Fibroblast of skin of right biceps (primary cell): Measurements from ENCODE around the gene INTS14.
"Not testable (repeated sequence)": the region's sequence is repeated elsewhere in the genome, so short reads cannot be mapped to it uniquely, and the experiment has no call there.

Experiments used
- DNase-seq: peaks from one replicate; pipeline ENCODE4 v3.0.0-alpha.2; 2013

Gene INTS14

DNA sequence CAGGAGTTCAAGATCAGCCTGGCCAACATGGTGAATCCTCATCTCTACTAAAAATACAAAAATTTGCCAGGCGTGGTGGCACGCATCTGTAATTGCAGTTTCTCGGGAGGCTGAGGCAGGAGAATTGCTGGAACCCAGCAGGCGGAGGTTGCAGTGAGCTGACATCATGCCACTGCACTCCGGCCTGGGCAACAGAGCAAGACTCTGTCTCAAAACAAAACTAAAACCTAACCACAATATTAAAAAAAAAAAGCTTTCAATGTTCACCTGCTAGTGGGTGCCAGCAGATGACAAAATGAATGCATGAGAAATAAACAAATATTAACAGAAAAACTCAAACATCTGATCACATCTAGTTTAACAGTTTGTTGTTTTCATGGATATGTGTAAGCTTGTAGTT lies 19.8 kb upstream of the INTS14 start:
- DNase-seq = no peak

- DNase-seq = no peak
Measured at GRCh38 chr15:65629548-65629947, 18.6 kb upstream of the INTS14 start.

GRCh38 chr15:65626856-65627255 lies 15.9 kb upstream of the INTS14 start:
- no peak for DNase-seq

GRCh38 chr15:65623103-65623502 lies 12.2 kb upstream of the INTS14 start:
- DNase-seq = no peak

GRCh38 chr15:65621638-65622037 lies 10.7 kb upstream of the INTS14 start, which contains the start of gene SLC24A1:
TSS of gene SLC24A1 (plus strand) at chr15:65621938. CDS start at chr15:65624081, 2,143 bp downstream.
- DNase-seq = no peak

GRCh38 chr15:65620833-65621232 lies 9.9 kb upstream of the INTS14 start:
- DNase-seq = no peak

- DNase-seq = no peak
Measured at GRCh38 chr15:65619626-65620290, 8.8 kb upstream of the INTS14 start.

DNA sequence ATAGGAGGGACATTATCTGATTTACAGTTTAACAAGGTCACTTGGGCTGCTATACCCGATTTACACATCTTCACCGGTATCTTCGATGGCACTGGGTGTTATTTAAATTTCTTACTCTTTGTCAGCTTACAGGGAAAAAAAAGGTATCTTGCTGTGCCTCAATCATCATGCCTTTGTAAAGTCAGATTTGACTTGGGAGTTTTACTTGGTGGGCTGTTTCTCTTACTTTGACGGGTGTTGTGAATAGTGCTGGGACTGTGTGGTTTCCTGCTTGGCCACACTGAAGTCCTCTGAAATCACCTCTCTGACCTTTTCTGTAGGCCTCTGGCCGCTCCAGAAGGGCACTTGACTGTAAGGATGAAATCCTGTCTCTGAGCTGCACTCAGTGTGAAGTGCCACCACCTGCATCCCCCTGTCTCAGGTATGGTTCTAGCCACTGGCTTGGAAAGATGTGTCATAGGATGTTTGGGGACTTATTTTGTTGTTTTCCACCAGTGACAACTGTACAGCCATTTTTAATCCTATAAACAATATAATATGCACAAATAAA lies 7.7 kb upstream of the INTS14 start:
- no peak for DNase-seq

GRCh38 chr15:65615887-65616286 lies 5.0 kb upstream of the INTS14 start:
- not testable (repeated sequence) for DNase-seq

DNA sequence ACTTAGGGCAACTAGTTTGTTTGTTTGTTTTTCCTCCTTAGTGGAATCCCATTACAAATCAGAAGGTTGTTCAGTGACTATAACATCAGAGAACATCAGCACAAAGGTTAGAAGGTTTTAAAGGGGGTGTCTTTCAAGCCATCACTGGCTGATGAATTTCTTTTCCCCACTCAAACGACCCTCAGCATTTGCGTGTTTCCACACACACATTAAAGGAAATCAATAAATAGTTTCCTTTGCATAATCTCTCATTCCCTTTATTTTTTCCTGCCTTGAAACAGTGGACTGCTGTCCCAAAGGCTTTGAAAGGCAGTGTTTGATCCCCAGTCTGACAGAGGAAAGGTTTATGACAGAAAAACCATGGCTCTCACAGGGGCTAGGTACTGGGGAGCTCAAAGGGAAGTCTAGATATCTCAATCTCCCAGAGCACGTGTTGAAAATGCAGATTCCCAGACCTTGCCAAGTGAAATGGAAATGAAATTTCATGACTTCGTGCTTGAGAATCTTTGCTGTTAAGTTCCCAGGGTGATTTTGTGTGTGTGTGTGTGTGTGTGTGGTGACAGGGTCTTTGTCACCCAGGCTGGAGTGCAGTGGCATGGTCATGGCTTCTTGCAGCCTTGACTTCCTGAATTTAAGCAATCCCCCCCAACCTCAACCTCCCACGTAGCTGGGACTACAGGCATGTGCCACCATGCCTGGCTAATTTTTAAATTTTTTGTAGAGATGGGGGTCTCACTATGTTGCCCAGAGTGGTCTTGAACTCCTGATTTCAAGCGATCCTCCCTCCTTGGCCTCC lies 2.2 kb upstream of the INTS14 start:
- DNase-seq = no peak

DNA sequence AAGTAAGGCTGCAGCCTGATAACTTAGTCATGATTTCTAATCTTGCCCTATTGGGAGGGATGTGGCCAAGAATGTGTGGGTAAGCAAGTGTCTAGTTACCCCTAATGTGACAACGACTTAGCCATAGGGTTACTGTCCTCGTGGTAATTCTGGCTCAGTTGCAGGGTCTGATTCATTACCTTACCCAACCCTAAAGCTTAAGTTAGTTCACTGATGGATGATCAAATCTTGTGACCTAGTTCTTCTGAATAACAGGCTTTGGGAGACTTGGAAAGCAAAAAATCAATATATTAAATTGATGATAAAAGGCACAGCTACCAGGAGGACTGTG lies 1.6 kb upstream of the INTS14 start:
- no peak for DNase-seq

DNA sequence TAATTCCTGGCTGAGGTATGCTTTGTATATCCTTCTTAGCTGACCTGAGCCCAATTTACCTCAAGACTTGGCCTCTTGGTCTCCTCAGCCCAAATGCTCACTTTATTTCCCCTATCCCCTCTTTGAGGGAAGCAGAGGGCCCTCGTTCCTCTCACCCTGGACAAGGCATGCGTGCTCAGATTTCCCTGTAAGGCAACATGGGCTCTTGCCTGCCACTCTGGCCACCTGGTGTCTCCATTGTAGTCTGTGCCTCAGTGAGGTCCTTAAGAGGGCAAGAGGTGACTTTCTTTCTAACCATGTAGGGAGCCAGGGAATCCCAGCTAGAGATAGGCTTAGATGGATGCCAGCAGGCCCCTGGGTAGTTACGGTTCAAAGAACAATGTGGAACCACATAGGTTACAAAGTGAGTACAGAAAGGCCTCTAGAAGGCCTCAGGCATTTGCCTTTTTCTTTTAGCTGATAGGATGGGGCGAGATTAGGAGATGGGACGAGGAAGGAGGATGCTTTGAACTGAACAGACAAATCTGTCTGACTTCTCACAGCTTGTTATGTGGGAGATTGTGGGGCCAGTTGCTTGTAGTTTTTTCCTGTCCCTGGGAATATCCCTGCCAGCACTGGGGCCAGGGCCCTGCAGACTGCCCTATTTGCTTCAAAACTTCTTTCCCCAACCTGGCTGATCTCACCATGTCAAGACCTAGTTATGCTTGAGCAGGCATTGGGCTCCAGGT lies 1.1 kb upstream of the INTS14 start:
- DNase-seq = no peak

- no peak for DNase-seq
Measured at GRCh38 chr15:65603559-65603958, 7.4 kb downstream of the INTS14 start.

GRCh38 chr15:65603134-65603533 lies 7.8 kb downstream of the INTS14 start:
- no peak for DNase-seq

DNA sequence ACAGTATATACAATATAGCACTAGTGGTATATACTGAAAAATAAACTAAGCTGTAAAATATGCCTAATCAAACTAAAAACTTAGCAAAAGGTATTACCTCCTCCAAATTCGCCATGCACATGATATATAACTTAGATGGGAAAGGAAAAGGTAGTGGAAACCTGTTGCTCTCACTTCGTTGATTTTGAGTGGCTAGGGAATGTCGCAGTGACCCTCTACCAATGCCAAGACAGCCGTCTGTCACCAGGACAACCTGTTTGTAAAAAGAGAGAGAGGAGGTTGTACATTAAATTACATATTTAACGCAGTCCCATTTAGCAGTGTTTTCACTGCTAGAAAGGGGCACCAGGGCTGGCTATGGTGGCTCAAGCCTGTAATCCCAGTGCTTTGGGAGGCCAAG lies 11.3 kb downstream of the INTS14 start:
- DNase-seq = no peak

DNA sequence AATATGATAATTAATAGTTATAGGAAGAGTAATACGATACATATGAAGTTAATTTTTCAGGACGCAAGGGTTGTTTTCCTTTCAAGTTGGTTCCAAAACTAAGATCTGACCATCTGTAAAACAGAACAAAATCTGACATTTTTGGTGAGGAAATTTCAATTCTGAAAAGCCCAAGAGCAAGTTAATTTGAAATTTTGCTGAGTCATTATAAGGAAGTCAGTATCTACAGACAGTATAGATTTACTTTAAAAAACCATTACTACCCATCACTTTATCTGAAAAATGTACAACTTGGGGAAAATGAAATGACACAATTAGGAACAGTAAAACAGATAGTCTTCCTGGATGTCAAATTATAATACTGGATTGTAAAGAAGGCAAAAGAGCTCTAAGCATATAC lies 12.5 kb downstream of the INTS14 start:
- no peak for DNase-seq

- no peak for DNase-seq
Measured at GRCh38 chr15:65595960-65596359, 15.0 kb downstream of the INTS14 start.

DNA sequence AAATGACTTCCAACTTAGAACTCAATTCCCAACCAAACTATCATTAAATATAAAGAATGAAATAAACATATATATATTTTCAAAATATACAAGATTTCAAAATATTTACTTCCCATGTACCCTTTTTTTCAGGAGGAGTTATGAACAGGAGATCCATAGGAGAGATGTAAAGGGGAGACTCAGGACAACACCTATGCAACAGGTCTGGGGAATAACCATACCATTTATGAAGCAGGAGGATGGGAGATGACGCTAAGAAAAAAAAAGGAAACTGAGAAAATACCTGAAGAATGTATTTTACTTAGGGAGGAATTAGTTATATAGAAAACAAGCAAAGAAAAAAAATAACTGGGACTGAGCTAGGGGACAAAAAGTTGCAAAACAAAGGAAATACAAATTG lies 23.8 kb downstream of the INTS14 start:
- DNase-seq = no peak

GRCh38 chr15:65584241-65584640 lies 26.7 kb downstream of the INTS14 start:
- DNase-seq = no peak

DNA sequence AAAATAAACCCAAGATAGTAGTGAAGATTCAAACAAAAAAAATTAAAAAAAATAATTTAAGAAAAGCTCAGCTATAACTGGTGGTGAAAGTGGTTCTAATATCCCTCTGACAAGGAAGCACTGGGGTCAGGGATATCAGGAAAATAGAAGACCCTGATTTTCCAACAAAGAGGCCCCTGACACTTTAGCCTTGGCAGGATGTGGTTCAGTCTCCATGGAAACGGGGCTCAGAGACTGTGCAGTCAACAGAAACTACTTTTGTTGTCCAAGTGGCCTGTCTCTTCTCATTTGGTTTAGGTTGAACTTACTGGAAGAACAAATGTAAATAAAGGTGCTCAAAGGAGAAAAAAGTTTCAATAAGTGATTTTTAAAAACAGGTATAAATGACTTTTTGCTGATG lies 27.2 kb downstream of the INTS14 start:
- peak; percentile 36 for DNase-seq

- peak; percentile 69 for DNase-seq
Measured at GRCh38 chr15:65580287-65580686, 30.6 kb downstream of the INTS14 start.

DNA sequence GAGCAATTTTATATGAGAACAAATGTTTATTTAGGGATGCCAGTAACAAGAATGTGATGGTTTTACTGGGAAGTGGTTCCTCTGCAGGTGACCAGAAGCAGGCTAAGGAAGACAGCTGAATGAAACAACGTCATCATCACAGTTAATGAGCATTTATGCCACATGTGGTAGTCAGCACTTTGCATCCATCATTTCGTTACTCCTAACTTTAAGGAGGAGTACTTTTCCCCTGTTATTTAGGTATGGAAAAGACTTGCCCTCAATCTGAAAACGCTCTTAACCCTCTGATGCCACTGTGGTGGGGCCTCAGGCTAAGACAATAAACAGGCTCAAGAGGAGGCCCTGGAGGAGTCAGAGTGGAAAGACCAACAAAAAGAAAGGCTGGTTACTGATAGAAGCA lies 31.2 kb downstream of the INTS14 start:
- DNase-seq = no peak

- DNase-seq = no peak
Measured at GRCh38 chr15:65578904-65579728, 31.8 kb downstream of the INTS14 start.
